ENCODE measurements around the gene APPBP2.

DNA sequence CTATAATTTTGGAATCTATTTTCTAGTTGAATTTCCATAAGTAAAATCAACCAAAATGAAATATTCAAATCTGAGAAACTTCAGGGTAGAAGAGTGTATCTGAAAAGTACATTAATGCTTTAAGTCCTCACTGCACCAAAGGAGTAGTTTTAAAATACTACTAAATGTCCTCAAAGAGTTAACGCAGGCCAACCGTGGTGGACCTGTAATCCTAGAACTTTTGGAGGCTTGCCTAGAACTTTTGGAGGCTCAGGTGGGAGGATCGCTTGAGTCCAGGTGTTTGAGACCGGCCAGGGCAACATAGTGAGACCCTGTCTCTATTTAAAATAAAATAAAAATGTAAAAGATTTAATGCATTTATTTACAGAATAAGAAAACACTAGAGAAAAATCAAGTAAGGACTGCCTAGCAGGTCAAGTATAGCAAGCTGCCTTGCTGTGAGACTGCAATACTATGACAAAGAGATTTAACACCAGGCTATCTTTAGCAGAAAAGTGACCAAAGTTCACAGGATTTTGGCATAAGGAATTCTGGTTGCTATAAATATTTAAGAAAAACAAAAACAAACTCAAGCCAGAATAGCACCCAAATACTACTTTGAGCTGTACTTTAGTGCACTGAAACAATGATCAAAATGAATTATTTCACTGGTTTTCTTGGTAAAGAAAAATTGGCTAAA lies 62.7 kb downstream of the APPBP2 start:
- TF ChIP-seq CTCF (IDR thresholded peaks at IDR 0.05) (no peak), POLR2A (IDR thresholded peaks at IDR 0.05) (no peak)
